H9 (cell line): Measurements from ENCODE around the gene C19orf73. TPM values are rescaled to one million over a fixed set of nuclear protein-coding genes. Genes with fewer than 3 reads are reported as not detected.
A peak's percentile ranks its signal among the peaks of the same experiment; 100 is the strongest.

Experiments used
- DNase-seq: peaks from one replicate; pipeline ENCODE4 v3.0.0-alpha.2; 2017
- H2AFZ ChIP-seq: one replicate; pipeline ENCODE4 v1.6.1; 2013; ENCODE audit warnings: mild to moderate bottlenecking, low read length, control low read depth, moderate library complexity
- H2AK5ac ChIP-seq: 2 replicates; pipeline ENCODE4 v1.6.1; 2013; ENCODE audit warnings: low read length, control low read depth, mixed read lengths; ENCODE audit not compliant: insufficient read length
- H2BK120ac ChIP-seq: one replicate; pipeline ENCODE4 v1.6.1; 2013; ENCODE audit warnings: low read depth, mild to moderate bottlenecking, low read length, control low read depth, inconsistent platforms; ENCODE audit not compliant: poor library complexity, severe bottlenecking
- H2BK12ac ChIP-seq: 2 replicates; pipeline ENCODE4 v1.6.1; 2013; ENCODE audit warnings: low read length, control low read depth, mixed read lengths, low read depth; ENCODE audit not compliant: insufficient read length
- H2BK15ac ChIP-seq: 2 replicates; pipeline ENCODE4 v1.6.1; 2013; ENCODE audit warnings: low read depth, low read length, control low read depth
- H2BK20ac ChIP-seq: one replicate; pipeline ENCODE4 v1.6.1; 2013; ENCODE audit warnings: low read depth, mild to moderate bottlenecking, low read length, control low read depth, inconsistent platforms; ENCODE audit not compliant: poor library complexity, severe bottlenecking
- H2BK5ac ChIP-seq: 2 replicates; pipeline ENCODE4 v1.6.1; 2013; ENCODE audit warnings: low read length, control low read depth, mixed read lengths; ENCODE audit not compliant: insufficient read length
- H3K14ac ChIP-seq: 2 replicates; pipeline ENCODE4 v1.6.1; 2013; ENCODE audit warnings: low read length, control low read depth; ENCODE audit not compliant: insufficient read depth
- H3K18ac ChIP-seq: 2 replicates; pipeline ENCODE4 v1.6.1; 2013; ENCODE audit warnings: low read depth, mild to moderate bottlenecking, mixed read lengths, low read length, control low read depth; ENCODE audit not compliant: insufficient read length
- H3K23ac ChIP-seq: 2 replicates; pipeline ENCODE4 v1.6.1; 2013; ENCODE audit warnings: low read length, control low read depth, mixed read lengths, low read depth; ENCODE audit not compliant: insufficient read length
- H3K23me2 ChIP-seq: 2 replicates; pipeline ENCODE4 v1.6.1; 2013; ENCODE audit warnings: low read depth, mild to moderate bottlenecking, mixed read lengths, low read length, control low read depth; ENCODE audit not compliant: insufficient read length, poor library complexity, severe bottlenecking
- H3K27ac ChIP-seq: 2 replicates; pipeline ENCODE4 v1.5.1; 2013; ENCODE audit warnings: low read length, control low read depth, mixed read lengths, low read depth; ENCODE audit not compliant: insufficient read length
- H3K27me3 ChIP-seq: 2 replicates; pipeline ENCODE4 v1.6.1; 2013; ENCODE audit warnings: low read length, control low read depth, inconsistent platforms; ENCODE audit not compliant: insufficient read depth
- H3K4ac ChIP-seq: 2 replicates; pipeline ENCODE4 v1.6.1; 2013; ENCODE audit warnings: low read depth, mild to moderate bottlenecking, control low read depth, inconsistent platforms, low read length, moderate library complexity
- H3K4me1 ChIP-seq: 2 replicates; pipeline ENCODE4 v1.6.1; 2013; ENCODE audit warnings: low read length, control low read depth, inconsistent platforms; ENCODE audit not compliant: insufficient read depth
- H3K4me2 ChIP-seq: 2 replicates; pipeline ENCODE4 v1.6.1; 2013; ENCODE audit warnings: low read length, control low read depth, mixed read lengths; ENCODE audit not compliant: insufficient read length, insufficient read depth
- H3K56ac ChIP-seq: 2 replicates; pipeline ENCODE4 v1.6.1; 2013; ENCODE audit warnings: low read depth, mild to moderate bottlenecking, mixed read lengths, low read length, control low read depth; ENCODE audit not compliant: insufficient read length
- H3K79me1 ChIP-seq: 2 replicates; pipeline ENCODE4 v1.6.1; 2013; ENCODE audit warnings: low read depth, mild to moderate bottlenecking, moderate library complexity, low read length, control low read depth, inconsistent platforms; ENCODE audit not compliant: insufficient read depth, poor library complexity, severe bottlenecking
- H3K79me2 ChIP-seq: 2 replicates; pipeline ENCODE4 v1.6.1; 2013; ENCODE audit warnings: low read length, control low read depth, inconsistent platforms; ENCODE audit not compliant: insufficient read depth
- H3K9ac ChIP-seq: 2 replicates; pipeline ENCODE4 v1.6.1; 2013; ENCODE audit warnings: low read length, control low read depth, mixed read lengths; ENCODE audit not compliant: insufficient read length; ENCODE audit errors: extremely low read depth
- H3K9me3 ChIP-seq: one replicate; pipeline ENCODE4 v1.6.1; 2013; ENCODE audit warnings: low read depth, low read length, inconsistent platforms; ENCODE audit not compliant: control insufficient read depth
- H3T11ph ChIP-seq: one replicate; pipeline ENCODE4 v1.6.1; 2013; ENCODE audit warnings: mild to moderate bottlenecking, low read length, control low read depth, inconsistent platforms
- H4K20me1 ChIP-seq: one replicate; pipeline ENCODE4 v1.6.1; 2013; ENCODE audit not compliant: control insufficient read depth, insufficient read length, insufficient read depth
- H4K5ac ChIP-seq: 2 replicates; pipeline ENCODE4 v1.6.1; 2013; ENCODE audit warnings: low read depth, mild to moderate bottlenecking, mixed read lengths, low read length, control low read depth; ENCODE audit not compliant: insufficient read length
- H4K8ac ChIP-seq: replicated peaks from 2 replicates; pipeline ENCODE4 v1.6.1; 2013; ENCODE audit warnings: low read length, control low read depth, mixed read lengths, low read depth; ENCODE audit not compliant: insufficient read length
- H4K91ac ChIP-seq: 2 replicates; pipeline ENCODE4 v1.6.1; 2013; ENCODE audit warnings: low read depth, mild to moderate bottlenecking, moderate library complexity, mixed read lengths, low read length, control low read depth; ENCODE audit not compliant: insufficient read length
- H3K27ac Mint-ChIP-seq, 3 experiments: 2 replicates in 2 of 3; 3 replicates in 1 of 3; pipeline ENCODE4 v1.8.0; 2020 to 2021; ENCODE audit warnings: mixed read lengths in 3 of 3, mild to moderate bottlenecking in 1 of 3, moderate library complexity in 1 of 3
- H3K27me3 Mint-ChIP-seq: 2 replicates; pipeline ENCODE4 v1.8.0; 2021; ENCODE audit warnings: low read depth, mild to moderate bottlenecking, moderate library complexity, mixed read lengths
- H3K36me3 Mint-ChIP-seq, 3 experiments: 2 replicates in 2 of 3; 3 replicates in 1 of 3; pipeline ENCODE4 v1.8.0; 2020 to 2021; ENCODE audit warnings: low read depth in 3 of 3, mixed read lengths in 3 of 3; ENCODE audit not compliant: insufficient read depth in 1 of 3
- H3K4me1 Mint-ChIP-seq, 2 experiments: 2 replicates each; pipeline ENCODE4 v1.8.0; 2020; ENCODE audit warnings: mixed read lengths in 2 of 2
- H3K4me3 Mint-ChIP-seq, 2 experiments: 2 replicates in 1 of 2; 3 replicates in 1 of 2; pipeline ENCODE4 v1.8.0; 2020 to 2021; ENCODE audit warnings: mild to moderate bottlenecking in 2 of 2, mixed read lengths in 2 of 2, moderate library complexity in 1 of 2
- H3K9me3 Mint-ChIP-seq, 2 experiments: 2 replicates in 1 of 2; 3 replicates in 1 of 2; pipeline ENCODE4 v1.8.0; 2020; ENCODE audit warnings: mild to moderate bottlenecking in 2 of 2, mixed read lengths in 2 of 2, moderate library complexity in 1 of 2
- WGBS: extraction: QIAGEN DNeasy Blood & Tissue Kit; methylation state at CpG from one replicate; pipeline ENCODE4 v1.1.7; 2013; ENCODE audit warnings: missing lambda C conversion rate, low lambda C conversion rate, mixed read lengths; ENCODE audit not compliant: insufficient read length; ENCODE audit errors: extremely low coverage; 5-methylcytosine and 5-hydroxymethylcytosine counted together
- total RNA-seq: library from RNA; stranded (reverse); gene quantifications from 2 replicates; pipeline ENCODE4 v1.2.1, GENCODE V29; 2021
- TF ChIP-seq, protein P1 (sequence below): fragments of 200-600 bp; sonication (generic); conservative IDR thresholded peaks from 3 replicates; pipeline ENCODE4 v1.8.0; 2021; ENCODE audit warnings: antibody characterized with exemption, mild to moderate bottlenecking

C19orf73 gene
- total RNA-seq, 1 experiment from 2014 or later, result 1.1 TPM

GRCh38 chr19:49092686-49093085, 26.3 kb downstream of the C19orf73 start:
- Histone ChIP-seq H4K8ac (no peak overlapping the region), H3K14ac (no peak overlapping the region), H3K9me3 (no peaks in the 10 kb centered on the region), H3K18ac (no peak overlapping the region), H2AK5ac (no peak overlapping the region), H2BK5ac (no peak overlapping the region), H3K4ac (no peak overlapping the region), H3K23ac (no peak overlapping the region), H3K27ac (no peak overlapping the region), H3K9ac (no peak overlapping the region), H3T11ph (no peak overlapping the region), H4K20me1 (no peaks in the 10 kb centered on the region), H2BK20ac (no peak overlapping the region), H3K4me1 (no peaks in the 10 kb centered on the region), H3K79me2 (peaks cover 9% of the 10 kb centered on the region; the same call in 1 of the 2 replicates), H3K27me3 (no peaks in the 10 kb centered on the region), H2AFZ (no peak overlapping the region), H3K79me1 (peaks cover 6% of the 10 kb centered on the region), H2BK15ac (no peak overlapping the region), H3K4me2 (no peak overlapping the region), H4K91ac (no peak overlapping the region), H3K56ac (no peak overlapping the region), H2BK120ac (no peak overlapping the region), H4K5ac (no peak overlapping the region), H3K23me2 (no peaks in the 10 kb centered on the region), H2BK12ac (no peak overlapping the region)
- DNase-seq, result no peak
- H3K36me3 Mint-ChIP-seq, result peaks cover 39 to 85% (median 84%) of the 10 kb centered on the region in 3 experiments
- peak overlapping the region in 1 of 3 experiments; percentile 63; a peak in 1 of 7 replicates for H3K27ac Mint-ChIP-seq
- no peaks in the 10 kb centered on the region for H3K9me3 Mint-ChIP-seq
- no CpG with 5 or more reads among the region's 6 CpGs for WGBS
- H3K4me3 Mint-ChIP-seq, result no peak overlapping the region
- H3K4me1 Mint-ChIP-seq, result peaks cover 3 to 4% of the 10 kb centered on the region in 2 experiments; a peak in 1 of 4 replicates
- TF ChIP-seq, protein P1, sequence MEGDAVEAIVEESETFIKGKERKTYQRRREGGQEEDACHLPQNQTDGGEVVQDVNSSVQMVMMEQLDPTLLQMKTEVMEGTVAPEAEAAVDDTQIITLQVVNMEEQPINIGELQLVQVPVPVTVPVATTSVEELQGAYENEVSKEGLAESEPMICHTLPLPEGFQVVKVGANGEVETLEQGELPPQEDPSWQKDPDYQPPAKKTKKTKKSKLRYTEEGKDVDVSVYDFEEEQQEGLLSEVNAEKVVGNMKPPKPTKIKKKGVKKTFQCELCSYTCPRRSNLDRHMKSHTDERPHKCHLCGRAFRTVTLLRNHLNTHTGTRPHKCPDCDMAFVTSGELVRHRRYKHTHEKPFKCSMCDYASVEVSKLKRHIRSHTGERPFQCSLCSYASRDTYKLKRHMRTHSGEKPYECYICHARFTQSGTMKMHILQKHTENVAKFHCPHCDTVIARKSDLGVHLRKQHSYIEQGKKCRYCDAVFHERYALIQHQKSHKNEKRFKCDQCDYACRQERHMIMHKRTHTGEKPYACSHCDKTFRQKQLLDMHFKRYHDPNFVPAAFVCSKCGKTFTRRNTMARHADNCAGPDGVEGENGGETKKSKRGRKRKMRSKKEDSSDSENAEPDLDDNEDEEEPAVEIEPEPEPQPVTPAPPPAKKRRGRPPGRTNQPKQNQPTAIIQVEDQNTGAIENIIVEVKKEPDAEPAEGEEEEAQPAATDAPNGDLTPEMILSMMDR, result no peak
- H3K27me3 Mint-ChIP-seq, result no peaks in the 10 kb centered on the region
